ENCODE data around the gene ENO1. TPM values are rescaled to one million over a fixed set of nuclear protein-coding genes. Genes with fewer than 3 reads are reported as not detected.

Gene ENO1
- total and polyA plus RNA-seq, 2 of the 4 experiments (the other 2 are of a cell fraction): 2,125 to 3,643 TPM

GRCh38 chr1:8871539-8871935, 6.9 kb downstream of the ENO1 start:
- Histone ChIP-seq H3K36me3 (ENCODE audit: control insufficient read depth, insufficient read depth, low read length) (peaks cover 79% of the 10 kb centered on the region), H2BK20ac (ENCODE audit: low read depth, low read length) (no peak overlapping the region), H3K14ac (replicated peaks; ENCODE audit: low read depth, low read length) (no peak overlapping the region), H4K5ac (ENCODE audit: low read depth, low read length) (no peak overlapping the region), H3K79me1 (ENCODE audit: low read depth in 1 of 2, low read length in 2 of 2) (peaks cover 54 to 81% of the 10 kb centered on the region in 2 experiments), H4K91ac (ENCODE audit: insufficient read depth, low read depth, low read length) (no peak overlapping the region), H3K27me3 (ENCODE audit: control insufficient read depth, insufficient read depth, low read length) (no peaks in the 10 kb centered on the region), H3K9me1 (ENCODE audit: insufficient read depth, low read length) (peaks cover 26% of the 10 kb centered on the region), H3K4me2 (ENCODE audit: low read depth, low read length) (peak overlapping the region; percentile 32; the same call in 1 of the 2 replicates), H3K4ac (ENCODE audit: low read depth, low read length) (no peak overlapping the region), H3K9ac (ENCODE audit: low read depth, low read length) (peak overlapping the region; percentile 4; the same call in 1 of the 2 replicates), H3K4me1 (ENCODE audit: control insufficient read depth, insufficient read depth, low read length) (peaks cover 42% of the 10 kb centered on the region), H2AFZ (replicated peaks; ENCODE audit: low read length, poor library complexity) (no peak overlapping the region), H3K4me3 (ENCODE audit: insufficient read depth, low read depth, low read length) (no peak overlapping the region), H3K18ac (ENCODE audit: low read depth, low read length) (no peak overlapping the region), H3K9me3 (ENCODE audit: control insufficient read depth, insufficient read depth, low read length) (no peaks in the 10 kb centered on the region), H3K56ac (ENCODE audit: extremely low read depth, insufficient read depth, low read length) (no peak overlapping the region), H2BK5ac (ENCODE audit: low read depth, low read length, poor library complexity, severe bottlenecking) (no peak overlapping the region), H4K20me1 (ENCODE audit: insufficient read depth, low read length) (peaks cover 100% of the 10 kb centered on the region), H3K23ac (ENCODE audit: low read depth, low read length) (0 out of 2 replicates have a peak overlapping the region, but pooled peaks have one; percentile 39), H2BK120ac (ENCODE audit: low read depth, low read length) (no peak overlapping the region), H2AK9ac (replicated peaks; ENCODE audit: low read depth, low read length, poor library complexity) (no peak overlapping the region), H2AK5ac (ENCODE audit: low read depth, low read length) (no peak overlapping the region), H3K27ac (ENCODE audit: insufficient read depth, low read length) (peak overlapping the region; percentile 33; the same call in 1 of the 2 replicates), H4K8ac (ENCODE audit: low read depth in 2 of 2, low read length in 2 of 2) (0 out of 4 replicates have a peak overlapping the region, but pooled peaks of 1 of the 2 experiments have one; percentile 4), H2BK15ac (ENCODE audit: low read depth, low read length) (no peak overlapping the region)
- ATAC-seq (ENCODE audit: low read depth) (no peak), DNase-seq (no peak)
- in situ Hi-C loops (cut with MboI; ENCODE audit: low sequenced_read_pairs) (loop anchor here (25.0 kb wide), 1 partner anchor 884 kb away; no protein-coding TSS in a partner anchor), dilution Hi-C loops (cut with HindIII; ENCODE audit: low sequenced_read_pairs, unreplicated experiment) (no loop called here), intact Hi-C loops (cut with micrococcal nuclease) (loop anchor here (5.0 kb wide), 2 partner anchors 116 to 136 kb away; no protein-coding TSS in a partner anchor)
- no TSS peak for BruUV-seq (replicated peaks)
- CTCF ChIA-PET: interaction anchor here (0.6 kb wide), 1 partner anchor 306 kb away, joined by 7 read pairs; no protein-coding TSS in a partner anchor
- no peak for TF ChIP-seq MXI1 (IDR thresholded peaks at IDR 0.05; ENCODE audit: borderline replicate concordance, low read depth, low read length)
- TF ChIP-seq ELK1 (IDR thresholded peaks at IDR 0.05; ENCODE audit: borderline replicate concordance, low read depth, low read length): no peak
- TF ChIP-seq POLR2A (IDR thresholded peaks at IDR 0.05; ENCODE audit: low read depth, low read length): no peak
- no peak for TF ChIP-seq USF2 (IDR thresholded peaks at IDR 0.05; ENCODE audit: low read depth, low read length)
- TF ChIP-seq MAFK (IDR thresholded peaks at IDR 0.05; ENCODE audit: low read depth, low read length): no peak
- no peak for TF ChIP-seq FOS (IDR thresholded peaks at IDR 0.05; ENCODE audit: low read depth, low read length)
- TF ChIP-seq CTCF (conservative IDR thresholded peaks at IDR 0.05; ENCODE audit: low read depth, low read length): peak; percentile 6; the same call in 1 of the 2 replicates
- TF ChIP-seq NFE2L2 (IDR thresholded peaks at IDR 0.05; ENCODE audit: low read depth, low read length): no peak
- no peak for TF ChIP-seq SMC3 (IDR thresholded peaks at IDR 0.05; ENCODE audit: low read depth, low read length)
- TF ChIP-seq RAD21 (IDR thresholded peaks at IDR 0.05; ENCODE audit: low read length): peak; percentile 24; the same call in 1 of the 2 replicates
- no peak for TF ChIP-seq BHLHE40 (IDR thresholded peaks at IDR 0.05; ENCODE audit: low read depth, low read length)
- no peak for TF ChIP-seq CHD1 (IDR thresholded peaks at IDR 0.05; ENCODE audit: low read depth, low read length)
- POLR2A ChIA-PET (ENCODE audit: unreplicated experiment): interaction anchor here (0.6 kb wide), 1 partner anchor 8 kb away, joined by 3 read pairs; no protein-coding TSS in a partner anchor
- WGBS, 2 experiments (ENCODE audit: extremely low coverage in 2 of 2, insufficient read length in 1 of 2): 60% methylated on average over 2 of the region's 7 CpGs; no CpG with 5 or more reads in 1 of the 2 experiments
